DMS 273 treated with DMSO at 0.1 percent for 48 hours (cell line): ENCODE measurements around the gene SARM1.

Source experiments
- DNase-seq: peaks from one replicate; lab custom pipeline; 2025; lab: John Stamatoyannopoulos, UW

The SARM1 gene

GRCh38 chr17:28368915-28369683 is 2.4 kb upstream of the SARM1 start:
- no peak for DNase-seq

GRCh38 chr17:28369684-28370034 is 1.8 kb upstream of the SARM1 start:
- no peak for DNase-seq

GRCh38 chr17:28370035-28370743 is 1.3 kb upstream of the SARM1 start, which contains the start of gene VTN:
Gene VTN (minus strand): TSS chr17:28370307. CDS start chr17:28370203, 104 bp downstream.
- DNase-seq: no peak

GRCh38 chr17:28370744-28371103 is 770 bp upstream of the SARM1 start:
- DNase-seq: no peak

GRCh38 chr17:28372203-28372944 is 880 bp downstream of the SARM1 start:
- no peak for DNase-seq

- no peak for DNase-seq
Measured at GRCh38 chr17:28372945-28373274, 1.4 kb downstream of the SARM1 start.

- no peak for DNase-seq
Measured at GRCh38 chr17:28379814-28380801, 8.6 kb downstream of the SARM1 start.

GRCh38 chr17:28381141-28381825 is 9.8 kb downstream of the SARM1 start:
- DNase-seq: no peak

- DNase-seq: no peak
Measured at GRCh38 chr17:28384281-28385036, 13.0 kb downstream of the SARM1 start.

- no peak for DNase-seq
Measured at GRCh38 chr17:28385037-28385400, 13.5 kb downstream of the SARM1 start.

GRCh38 chr17:28385406-28385805 is 13.9 kb downstream of the SARM1 start:
- DNase-seq: no peak

- DNase-seq: no peak
Measured at GRCh38 chr17:28386391-28386790, 14.9 kb downstream of the SARM1 start.

GRCh38 chr17:28388106-28388505 is 16.6 kb downstream of the SARM1 start:
- no peak for DNase-seq

GRCh38 chr17:28390141-28390540 is 18.6 kb downstream of the SARM1 start:
- no peak for DNase-seq

- DNase-seq: no peak
Measured at GRCh38 chr17:28390563-28390962, 19.1 kb downstream of the SARM1 start.

GRCh38 chr17:28390984-28391383 is 19.5 kb downstream of the SARM1 start:
- DNase-seq: no peak

- DNase-seq: no peak
Measured at GRCh38 chr17:28391401-28391800, 19.9 kb downstream of the SARM1 start.

GRCh38 chr17:28392491-28392890 is 21.0 kb downstream of the SARM1 start:
- no peak for DNase-seq

- no peak for DNase-seq
Measured at GRCh38 chr17:28394337-28395116, 23.0 kb downstream of the SARM1 start.

- DNase-seq: no peak
Measured at GRCh38 chr17:28395426-28395825, 23.9 kb downstream of the SARM1 start.
